Thoracic aorta (tissue), 2 donors: ENCODE results near the gene HINT1. TPM values are rescaled to one million over a fixed set of nuclear protein-coding genes. Genes with fewer than 3 reads are reported as not detected.
"Not testable (repeated sequence)": the region's sequence is repeated elsewhere in the genome, so short reads cannot be mapped to it uniquely, and the experiment has no call there.

ENCODE experiments used
- ATAC-seq: fragments of 150-250 bp; one replicate; pipeline ENCODE4 v1.8.0; 2017; ENCODE audit warnings: low read depth; ENCODE audit not compliant: insufficient number of reproducible peaks, low FRiP score
- DNase-seq: peaks from one replicate; pipeline ENCODE4 v3.0.0-alpha.2; 2020; ENCODE audit warnings: low spot score
- H3K27ac ChIP-seq, 2 donors: fragments of 200-600 bp; sonication (generic); 1 replicate in 1 of 2; 2 replicates in 1 of 2; pipeline ENCODE4 v1.5.1; 2016; ENCODE audit warnings: mild to moderate bottlenecking in 2 of 2, moderate library complexity in 2 of 2
- H3K27me3 ChIP-seq: fragments of 200-600 bp; sonication (generic); replicated peaks from 2 replicates; pipeline ENCODE4 v1.6.0; 2016; ENCODE audit warnings: mild to moderate bottlenecking; ENCODE audit not compliant: insufficient read depth
- H3K36me3 ChIP-seq: fragments of 200-600 bp; sonication (generic); one replicate; pipeline ENCODE4 v1.5.1; 2016
- H3K4me1 ChIP-seq, 2 donors: fragments of 200-600 bp; sonication (generic); 1 replicate in 1 of 2; 2 replicates in 1 of 2; pipeline versions ENCODE4 v1.5.1 to v1.6.0; 2016; ENCODE audit warnings: low read depth in 2 of 2, mild to moderate bottlenecking in 1 of 2; ENCODE audit not compliant: control insufficient read depth in 1 of 2
- H3K4me3 ChIP-seq: fragments of 200-600 bp; sonication (generic); 2 replicates; pipeline ENCODE4 v1.5.1; 2016; ENCODE audit warnings: mild to moderate bottlenecking
- H3K9me3 ChIP-seq: fragments of 200-600 bp; sonication (generic); 2 replicates; pipeline ENCODE4 v1.5.1; 2016
- total RNA-seq, 2 donors: library from RNA; depleted of rRNA; stranded (reverse); fragments of >200 nt; gene quantifications; one replicate each; pipeline versions ENCODE4 v1.1.0 to v1.2.3, GENCODE V29; 2016
- TF ChIP-seq, protein P1 (sequence below): fragments of 200-600 bp; sonication (generic); IDR thresholded peaks from one replicate; pipeline ENCODE4 v1.5.1; 2019; ENCODE audit warnings: antibody characterized with exemption

Gene HINT1
- total RNA-seq, 2 donors from 2014 or later: 116 to 167 TPM

DNA sequence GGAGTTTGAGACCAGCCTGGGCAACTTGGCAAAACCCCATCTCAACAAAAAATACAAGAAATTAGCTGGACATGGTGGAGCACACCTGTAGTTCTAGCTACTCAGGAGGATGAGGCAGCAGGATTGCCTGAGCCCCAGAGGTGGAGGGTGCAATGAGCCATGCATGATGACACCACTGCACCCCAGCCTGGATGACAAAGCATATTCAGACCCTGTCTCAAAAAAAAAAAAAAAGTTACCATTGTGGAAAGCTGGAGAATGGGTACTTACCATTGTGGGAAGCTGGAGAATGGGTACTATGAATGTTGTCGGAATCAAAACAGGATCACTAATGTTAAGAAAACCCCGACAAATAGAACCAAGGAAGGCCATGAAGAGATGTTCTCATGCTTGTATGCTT lies 25.7 kb downstream of the HINT1 start:
- Histone ChIP-seq H3K36me3 (no peaks in the 10 kb centered on the region), H3K27me3 (no peaks in the 10 kb centered on the region), H3K9me3 (no peaks in the 10 kb centered on the region), H3K4me1 (no peaks in the 10 kb centered on the region), H3K4me3 (no peak overlapping the region), H3K27ac (no peak overlapping the region)
- no peak for DNase-seq
- TF ChIP-seq, protein P1, sequence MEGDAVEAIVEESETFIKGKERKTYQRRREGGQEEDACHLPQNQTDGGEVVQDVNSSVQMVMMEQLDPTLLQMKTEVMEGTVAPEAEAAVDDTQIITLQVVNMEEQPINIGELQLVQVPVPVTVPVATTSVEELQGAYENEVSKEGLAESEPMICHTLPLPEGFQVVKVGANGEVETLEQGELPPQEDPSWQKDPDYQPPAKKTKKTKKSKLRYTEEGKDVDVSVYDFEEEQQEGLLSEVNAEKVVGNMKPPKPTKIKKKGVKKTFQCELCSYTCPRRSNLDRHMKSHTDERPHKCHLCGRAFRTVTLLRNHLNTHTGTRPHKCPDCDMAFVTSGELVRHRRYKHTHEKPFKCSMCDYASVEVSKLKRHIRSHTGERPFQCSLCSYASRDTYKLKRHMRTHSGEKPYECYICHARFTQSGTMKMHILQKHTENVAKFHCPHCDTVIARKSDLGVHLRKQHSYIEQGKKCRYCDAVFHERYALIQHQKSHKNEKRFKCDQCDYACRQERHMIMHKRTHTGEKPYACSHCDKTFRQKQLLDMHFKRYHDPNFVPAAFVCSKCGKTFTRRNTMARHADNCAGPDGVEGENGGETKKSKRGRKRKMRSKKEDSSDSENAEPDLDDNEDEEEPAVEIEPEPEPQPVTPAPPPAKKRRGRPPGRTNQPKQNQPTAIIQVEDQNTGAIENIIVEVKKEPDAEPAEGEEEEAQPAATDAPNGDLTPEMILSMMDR: no peak
- no peak for ATAC-seq

DNA sequence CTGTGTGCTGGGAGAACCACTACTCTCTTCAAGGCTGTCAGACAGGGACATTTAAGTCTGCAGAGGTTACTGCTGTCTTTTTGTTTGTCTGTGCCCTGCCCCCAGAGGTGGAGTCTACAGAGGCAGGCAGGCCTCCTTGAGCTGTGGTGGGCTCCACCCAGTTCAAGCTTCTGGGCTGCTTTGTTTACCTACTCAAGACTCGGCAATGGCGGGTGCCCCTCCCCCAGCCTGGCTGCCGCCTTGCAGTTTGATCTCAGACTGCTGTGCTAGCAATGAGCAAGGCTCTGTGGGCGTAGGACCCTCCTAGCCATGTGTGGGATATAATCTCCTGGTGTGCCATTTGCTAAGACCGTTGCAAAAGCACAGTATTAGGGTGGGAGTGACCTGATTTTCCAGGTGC lies 26.6 kb downstream of the HINT1 start:
- not testable (repeated sequence) for H3K27ac ChIP-seq, H3K4me1 ChIP-seq, H3K36me3 ChIP-seq, H3K9me3 ChIP-seq, DNase-seq, ATAC-seq, H3K4me3 ChIP-seq, H3K27me3 ChIP-seq

DNA sequence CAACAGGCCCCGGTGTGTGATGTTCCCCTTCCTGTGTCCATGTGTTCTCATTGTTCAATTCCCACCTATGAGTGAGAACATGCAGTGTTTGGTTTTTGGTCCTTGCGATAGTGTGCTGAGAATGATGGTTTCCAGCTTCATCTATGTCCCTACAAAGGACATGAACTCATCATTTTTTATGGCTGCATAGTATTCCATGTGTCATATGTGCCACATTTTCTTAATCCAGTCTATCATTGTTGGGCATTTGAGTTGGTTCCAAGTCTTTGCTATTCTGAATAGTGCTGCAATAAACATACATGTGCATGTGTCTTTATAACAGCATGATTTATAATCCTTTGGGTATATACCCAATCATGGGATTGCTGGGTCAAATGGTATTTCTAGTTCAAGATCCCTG lies 32.0 kb downstream of the HINT1 start:
- ATAC-seq, H3K36me3 ChIP-seq: not testable (repeated sequence)

DNA sequence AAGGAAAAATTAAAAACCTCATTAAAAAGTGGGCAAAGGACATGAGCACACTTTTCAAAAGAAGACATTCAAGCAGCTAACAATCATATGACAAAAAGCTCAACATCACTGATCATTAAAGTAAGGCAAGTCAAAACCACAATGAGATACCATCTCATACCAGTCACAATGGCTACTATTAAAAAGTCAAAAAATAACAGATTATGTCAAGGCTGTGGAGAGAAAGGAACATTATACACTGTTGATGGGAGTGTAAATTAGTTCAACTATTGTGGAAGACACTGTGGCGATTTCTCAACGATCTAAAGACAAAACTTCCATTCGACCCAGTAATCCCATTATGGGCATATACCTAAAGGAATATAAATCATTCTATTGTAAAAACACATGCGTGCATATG lies 35.8 kb downstream of the HINT1 start:
- TF ChIP-seq, protein P1: no peak
- Histone ChIP-seq H3K9me3 (no peaks in the 10 kb centered on the region), H3K27me3 (no peaks in the 10 kb centered on the region), H3K4me1 (no peaks in the 10 kb centered on the region), H3K4me3 (no peak overlapping the region), H3K36me3 (no peaks in the 10 kb centered on the region), H3K27ac (no peak overlapping the region)
- DNase-seq (no peak), ATAC-seq (no peak)

More for the DNA sequence above, 32.0 kb downstream of the HINT1 start:
- H3K27me3 ChIP-seq, H3K4me1 ChIP-seq, H3K27ac ChIP-seq, DNase-seq, H3K9me3 ChIP-seq, H3K4me3 ChIP-seq: not testable (repeated sequence)

DNA sequence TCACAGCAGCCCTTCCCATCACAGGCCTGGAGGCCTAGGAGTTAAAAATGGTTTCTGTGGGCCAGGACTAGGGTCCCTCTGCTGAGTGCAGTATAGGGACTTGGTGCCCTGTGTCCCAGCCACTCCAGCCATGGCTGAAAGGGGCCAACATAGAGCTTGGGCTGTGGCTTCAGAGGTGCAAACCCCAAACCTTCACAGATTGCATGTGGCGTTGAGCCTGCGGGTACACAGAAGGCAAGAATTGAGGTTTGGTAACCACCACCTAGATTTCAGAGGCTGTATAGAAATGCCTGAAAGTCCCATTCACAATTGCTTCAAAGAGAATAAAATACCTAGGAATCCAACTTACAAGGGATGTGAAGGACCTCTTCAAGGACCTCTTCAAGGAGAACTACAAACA lies 37.8 kb downstream of the HINT1 start:
- ATAC-seq, H3K27ac ChIP-seq, DNase-seq: not testable (repeated sequence)

DNA sequence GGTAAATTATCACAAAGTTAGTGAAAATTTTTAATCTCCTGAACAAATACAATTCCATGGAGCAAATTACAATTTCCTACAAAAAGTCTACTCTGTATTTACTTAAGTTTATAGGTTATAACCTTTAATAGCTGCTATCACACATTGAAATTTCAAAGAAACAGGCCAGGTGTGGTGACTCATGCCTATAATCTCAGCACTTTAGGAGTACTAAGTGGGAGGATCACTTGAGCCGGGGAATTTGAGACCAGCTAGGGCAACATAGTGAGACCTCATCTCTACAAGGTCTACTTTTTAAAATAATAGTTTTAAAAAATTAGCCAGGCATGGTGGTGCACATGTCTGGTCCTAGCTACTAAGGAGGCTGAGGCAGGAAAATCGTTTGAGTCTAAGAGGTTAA lies 50.3 kb downstream of the HINT1 start:
- H3K27me3 ChIP-seq: no peaks in the 10 kb centered on the region
- H3K9me3 ChIP-seq: no peaks in the 10 kb centered on the region
- ATAC-seq: no peak
- no peak overlapping the region for H3K4me3 ChIP-seq
- H3K4me1 ChIP-seq: no peaks in the 10 kb centered on the region
- DNase-seq: no peak
- no peak overlapping the region for H3K27ac ChIP-seq
- TF ChIP-seq, protein P1: no peak
- H3K36me3 ChIP-seq: no peaks in the 10 kb centered on the region

More for the DNA sequence above, 37.8 kb downstream of the HINT1 start:
- H3K36me3 ChIP-seq, H3K9me3 ChIP-seq, H3K27me3 ChIP-seq, H3K4me1 ChIP-seq, H3K4me3 ChIP-seq: not testable (repeated sequence)

DNA sequence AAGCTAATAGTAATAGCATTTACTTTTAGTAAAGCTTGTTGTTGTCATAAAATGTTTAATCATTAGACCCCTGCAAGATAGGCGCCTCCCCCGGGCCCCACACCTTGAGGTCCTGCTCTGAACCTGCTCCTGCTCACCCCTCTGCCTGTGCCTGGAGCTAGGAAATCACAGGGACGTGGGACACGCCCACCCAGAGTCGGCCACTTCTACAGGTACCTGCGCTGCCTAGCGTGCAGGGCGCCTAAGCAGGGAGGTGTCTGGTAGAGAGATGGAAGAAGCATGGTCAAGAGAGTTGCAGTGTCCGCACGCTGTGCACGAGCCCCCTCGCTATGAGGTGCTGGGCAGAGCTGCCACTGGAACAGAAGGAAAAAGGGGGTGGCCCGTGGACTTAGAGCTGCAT lies 52.6 kb downstream of the HINT1 start:
- H3K4me3 ChIP-seq: no peak overlapping the region
- H3K4me1 ChIP-seq: no peaks in the 10 kb centered on the region
- no peaks in the 10 kb centered on the region for H3K27me3 ChIP-seq
- TF ChIP-seq, protein P1: no peak
- H3K36me3 ChIP-seq: no peaks in the 10 kb centered on the region
- H3K9me3 ChIP-seq: no peaks in the 10 kb centered on the region
- no peak for DNase-seq
- no peak for ATAC-seq
- H3K27ac ChIP-seq: no peak overlapping the region
